ENCODE measurements around the gene SRRM3.
"Not testable (repeated sequence)": the region's sequence is repeated elsewhere in the genome, so short reads cannot be mapped to it uniquely, and the experiment has no call there.

The SRRM3 gene

GRCh38 chr7:76315364-76315763, 113.7 kb downstream of the SRRM3 start:
- no peak for DNase-seq (ENCODE audit: low spot score)

GRCh38 chr7:76316984-76317781, 115.5 kb downstream of the SRRM3 start:
- no peak for DNase-seq (ENCODE audit: low spot score)

GRCh38 chr7:76317782-76318487, 116.2 kb downstream of the SRRM3 start:
- DNase-seq (ENCODE audit: low spot score), result peak; percentile 96

- DNase-seq (ENCODE audit: low spot score), result peak; percentile 78
Observed at GRCh38 chr7:76318488-76319353, 117.0 kb downstream of the SRRM3 start.

- DNase-seq (ENCODE audit: low spot score), result no peak
Observed at GRCh38 chr7:76325092-76325491, 123.4 kb downstream of the SRRM3 start.

- DNase-seq (ENCODE audit: low spot score), result no peak
Observed at GRCh38 chr7:76325811-76326210, 124.1 kb downstream of the SRRM3 start.

- DNase-seq (ENCODE audit: low spot score), result no peak
Observed at GRCh38 chr7:76326646-76327233, 125.0 kb downstream of the SRRM3 start.

- no peak for DNase-seq (ENCODE audit: low spot score)
Observed at GRCh38 chr7:76327610-76328009, 125.9 kb downstream of the SRRM3 start.

GRCh38 chr7:76328389-76328788, 126.7 kb downstream of the SRRM3 start:
- DNase-seq (ENCODE audit: low spot score), result no peak

GRCh38 chr7:76329479-76329878, 127.8 kb downstream of the SRRM3 start:
- no peak for DNase-seq (ENCODE audit: low spot score)

GRCh38 chr7:76330261-76330660, 128.6 kb downstream of the SRRM3 start:
- DNase-seq (ENCODE audit: low spot score), result no peak

- DNase-seq (ENCODE audit: low spot score), result no peak
Observed at GRCh38 chr7:76330673-76331072, 129.0 kb downstream of the SRRM3 start.

- DNase-seq (ENCODE audit: low spot score), result no peak
Observed at GRCh38 chr7:76332078-76332477, 130.4 kb downstream of the SRRM3 start.

GRCh38 chr7:76333511-76334101, 131.9 kb downstream of the SRRM3 start:
- no peak for DNase-seq (ENCODE audit: low spot score)

GRCh38 chr7:76334320-76334967, 132.7 kb downstream of the SRRM3 start:
- DNase-seq (ENCODE audit: low spot score), result no peak

- not testable (repeated sequence) for DNase-seq (ENCODE audit: low spot score)
Observed at GRCh38 chr7:76335417-76335816, 133.7 kb downstream of the SRRM3 start.

- no peak for DNase-seq (ENCODE audit: low spot score)
Observed at GRCh38 chr7:76336094-76336493, 134.4 kb downstream of the SRRM3 start.

Data from CD4-positive, alpha-beta T cell treated with Interleukin-2 at 100 ng/mL for 4 hours (primary cell).